ENCODE data around the gene RAC2. TPM values are rescaled to one million over a fixed set of nuclear protein-coding genes. Genes with fewer than 3 reads are reported as not detected.
"Not testable (repeated sequence)": the region's sequence is repeated elsewhere in the genome, so short reads cannot be mapped to it uniquely, and the experiment has no call there.

Gene RAC2
- total RNA-seq, 4 donors from 2014 or later = 4.1 to 21.9 (median 7.2) TPM

DNA sequence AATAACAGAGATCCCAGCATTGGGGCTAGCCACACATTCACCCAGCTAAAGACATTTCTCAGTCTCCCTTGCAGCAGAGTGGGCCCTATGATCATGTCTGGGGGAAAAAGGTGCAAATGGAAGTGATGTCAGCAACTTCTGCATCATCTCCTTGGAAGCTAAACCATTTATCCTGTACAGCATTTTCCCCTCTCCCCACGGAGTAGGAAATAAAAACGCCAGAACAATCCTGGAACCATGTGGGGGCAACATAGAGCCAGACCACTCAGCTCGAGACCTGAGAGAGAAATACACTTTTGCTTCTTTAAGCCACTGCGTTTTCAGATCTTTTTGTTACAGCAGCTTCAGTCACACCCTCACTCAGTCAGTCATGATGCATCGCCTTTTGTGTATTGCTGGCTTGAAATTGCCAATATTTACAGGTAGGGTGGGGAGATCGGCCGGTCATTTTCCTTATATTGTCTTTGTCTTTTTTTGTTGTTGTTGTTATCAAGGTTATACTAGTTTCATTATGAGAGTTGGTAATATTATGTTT lies 9.1 kb upstream of the RAC2 start:
- no peak for TF ChIP-seq EP300 (IDR thresholded peaks at IDR 0.05)
- no peak for TF ChIP-seq POLR2AphosphoS5 (IDR thresholded peaks at IDR 0.05)
- no peak for TF ChIP-seq POLR2A (IDR thresholded peaks at IDR 0.05; ENCODE audit: low read depth)
- TF ChIP-seq, protein P1, sequence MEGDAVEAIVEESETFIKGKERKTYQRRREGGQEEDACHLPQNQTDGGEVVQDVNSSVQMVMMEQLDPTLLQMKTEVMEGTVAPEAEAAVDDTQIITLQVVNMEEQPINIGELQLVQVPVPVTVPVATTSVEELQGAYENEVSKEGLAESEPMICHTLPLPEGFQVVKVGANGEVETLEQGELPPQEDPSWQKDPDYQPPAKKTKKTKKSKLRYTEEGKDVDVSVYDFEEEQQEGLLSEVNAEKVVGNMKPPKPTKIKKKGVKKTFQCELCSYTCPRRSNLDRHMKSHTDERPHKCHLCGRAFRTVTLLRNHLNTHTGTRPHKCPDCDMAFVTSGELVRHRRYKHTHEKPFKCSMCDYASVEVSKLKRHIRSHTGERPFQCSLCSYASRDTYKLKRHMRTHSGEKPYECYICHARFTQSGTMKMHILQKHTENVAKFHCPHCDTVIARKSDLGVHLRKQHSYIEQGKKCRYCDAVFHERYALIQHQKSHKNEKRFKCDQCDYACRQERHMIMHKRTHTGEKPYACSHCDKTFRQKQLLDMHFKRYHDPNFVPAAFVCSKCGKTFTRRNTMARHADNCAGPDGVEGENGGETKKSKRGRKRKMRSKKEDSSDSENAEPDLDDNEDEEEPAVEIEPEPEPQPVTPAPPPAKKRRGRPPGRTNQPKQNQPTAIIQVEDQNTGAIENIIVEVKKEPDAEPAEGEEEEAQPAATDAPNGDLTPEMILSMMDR (IDR thresholded peaks at IDR 0.05) = no peak
- Histone ChIP-seq H3K4me3 (no peak overlapping the region), H3K9me3 (no peaks in the 10 kb centered on the region), H3K27ac (replicated peaks in 1 of 4) (no peak overlapping the region), H3K27me3 (peaks cover 0 to 89% (median 2%) of the 10 kb centered on the region in 4 donors), H3K4me1 (no peaks in the 10 kb centered on the region), H3K36me3 (no peaks in the 10 kb centered on the region)
- intact Hi-C loops (cut with DNase I) = no loop called here
- no peak for DNase-seq (ENCODE audit: extremely low spot score)
- WGBS = 57% methylated on average over 7 of the region's 7 CpGs

DNA sequence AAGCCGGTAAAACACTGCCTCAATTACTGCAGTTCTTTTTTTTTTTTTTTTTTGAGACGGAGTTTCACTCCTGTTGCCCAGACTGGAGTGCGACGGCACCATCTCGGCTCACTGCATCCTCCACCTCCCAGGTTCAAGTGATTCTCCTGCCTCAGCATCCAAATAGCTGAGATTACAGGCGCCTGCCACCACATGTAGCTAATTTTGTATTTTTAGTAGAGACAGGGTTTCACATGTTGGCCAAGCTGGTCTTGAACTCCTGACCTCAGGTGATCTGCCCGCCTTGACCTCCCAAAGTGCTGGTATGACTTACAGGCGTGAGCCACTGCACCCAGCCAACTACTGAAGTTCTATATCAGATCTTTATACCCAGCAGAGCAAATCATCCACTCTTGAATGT lies 7.8 kb upstream of the RAC2 start:
- H3K4me3 ChIP-seq; DNase-seq (ENCODE audit: extremely low spot score); H3K9me3 ChIP-seq; H3K27ac ChIP-seq (replicated peaks in 1 of 4); H3K36me3 ChIP-seq; H3K4me1 ChIP-seq; intact Hi-C loops (cut with DNase I): not testable (repeated sequence)
- peaks cover 0 to 76% (median 2%) of the 10 kb centered on the region in 4 donors for H3K27me3 ChIP-seq
- 88% methylated on average over 8 of the region's 8 CpGs for WGBS

DNA sequence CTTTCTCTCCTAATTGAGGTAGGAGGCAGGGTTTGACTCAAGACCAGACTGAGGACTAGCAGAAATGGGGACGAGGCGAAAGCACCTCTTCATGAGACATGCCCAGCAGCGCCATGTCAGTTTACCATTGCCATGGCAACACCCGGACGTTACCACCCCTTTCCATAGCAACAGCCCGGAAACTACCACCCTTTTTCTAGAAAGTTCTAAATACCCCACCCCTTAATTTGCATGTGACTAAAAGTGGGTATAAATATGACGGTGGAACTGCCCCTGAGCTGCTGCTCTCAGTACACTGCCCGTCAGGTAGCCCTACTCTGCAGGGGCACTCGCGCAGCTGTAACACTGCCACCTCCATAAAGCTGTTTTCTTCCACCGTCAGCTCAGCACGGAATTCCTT lies 5.9 kb upstream of the RAC2 start:
- TF ChIP-seq POLR2AphosphoS5 (IDR thresholded peaks at IDR 0.05) (no peak), EP300 (IDR thresholded peaks at IDR 0.05) (no peak), POLR2A (IDR thresholded peaks at IDR 0.05; ENCODE audit: low read depth) (no peak)
- TF ChIP-seq, protein P1 (IDR thresholded peaks at IDR 0.05) = no peak
- H3K36me3 ChIP-seq = no peaks in the 10 kb centered on the region
- WGBS = 83% methylated on average over 12 of the region's 12 CpGs
- H3K27ac ChIP-seq (replicated peaks in 1 of 4) = no peak overlapping the region
- H3K9me3 ChIP-seq = no peaks in the 10 kb centered on the region
- no peaks in the 10 kb centered on the region for H3K4me1 ChIP-seq
- H3K4me3 ChIP-seq = no peak overlapping the region
- intact Hi-C loops (cut with DNase I) = no loop called here
- peaks cover 0 to 62% (median 0%) of the 10 kb centered on the region in 4 donors for H3K27me3 ChIP-seq
- DNase-seq (ENCODE audit: extremely low spot score) = no peak

DNA sequence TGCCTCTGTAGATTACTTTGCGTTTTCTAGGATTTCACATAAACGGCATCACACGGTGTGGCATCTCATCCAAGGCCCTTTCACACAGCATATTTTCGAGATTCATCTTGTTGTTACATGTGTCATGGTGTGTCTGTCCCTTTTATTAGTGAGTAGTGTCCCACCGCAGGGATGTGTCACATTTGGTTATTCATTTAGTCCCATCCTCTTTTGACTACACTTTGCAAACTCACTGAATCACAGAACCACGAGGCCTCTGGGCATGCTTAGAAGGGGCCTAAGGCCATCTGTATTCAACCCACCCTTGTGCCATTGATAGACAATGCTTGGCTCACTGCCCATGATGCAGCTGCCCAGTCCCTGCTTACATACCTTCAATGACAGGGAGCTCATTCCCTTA lies 4.2 kb upstream of the RAC2 start:
- intact Hi-C loops (cut with DNase I) = no loop called here
- TF ChIP-seq EP300 (IDR thresholded peaks at IDR 0.05) (no peak), POLR2A (IDR thresholded peaks at IDR 0.05; ENCODE audit: low read depth) (no peak), POLR2AphosphoS5 (IDR thresholded peaks at IDR 0.05) (no peak)
- TF ChIP-seq, protein P1 (IDR thresholded peaks at IDR 0.05) = no peak
- Histone ChIP-seq H3K27ac (replicated peaks in 1 of 4) (no peak overlapping the region), H3K27me3 (peaks cover 0 to 62% (median 4%) of the 10 kb centered on the region in 4 donors), H3K9me3 (no peaks in the 10 kb centered on the region), H3K4me1 (no peaks in the 10 kb centered on the region), H3K36me3 (no peaks in the 10 kb centered on the region), H3K4me3 (no peak overlapping the region)
- no peak for DNase-seq (ENCODE audit: extremely low spot score)
- WGBS = 74% methylated on average over 6 of the region's 6 CpGs

DNA sequence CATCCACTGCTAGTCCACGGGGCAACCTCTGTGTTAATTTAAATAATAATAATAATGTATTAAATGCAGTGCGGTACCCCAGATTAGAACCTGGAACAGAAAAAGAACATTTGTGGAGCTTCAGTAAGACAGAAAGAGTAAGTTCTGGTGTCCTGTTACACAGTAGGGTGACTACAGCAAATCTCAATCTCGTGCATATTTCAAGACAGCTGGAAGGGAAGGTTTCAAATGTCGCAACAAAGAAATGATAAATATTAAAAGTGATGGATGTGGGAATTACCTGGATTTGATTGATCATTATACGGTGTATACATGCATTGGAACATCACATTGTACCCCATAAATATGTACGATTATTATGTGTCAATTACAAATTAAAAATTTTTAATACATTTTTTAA lies 1.7 kb upstream of the RAC2 start:
- H3K4me3 ChIP-seq = no peak overlapping the region
- H3K9me3 ChIP-seq = no peaks in the 10 kb centered on the region
- peaks cover 0 to 69% (median 6%) of the 10 kb centered on the region in 4 donors for H3K27me3 ChIP-seq
- no peak for TF ChIP-seq POLR2A (IDR thresholded peaks at IDR 0.05; ENCODE audit: low read depth)
- intact Hi-C loops (cut with DNase I) = no loop called here
- H3K36me3 ChIP-seq = no peaks in the 10 kb centered on the region
- H3K27ac ChIP-seq (replicated peaks in 1 of 4) = no peak overlapping the region
- no peak for DNase-seq (ENCODE audit: extremely low spot score)
- H3K4me1 ChIP-seq = no peaks in the 10 kb centered on the region
- WGBS = 73% methylated on average over 6 of the region's 6 CpGs

All from esophagus muscularis mucosa (tissue), 4 donors.